ENCODE data around the gene LMBRD1.
A peak's percentile ranks its signal among the peaks of the same experiment; 100 is the strongest.

- TF ChIP-seq, protein P1, sequence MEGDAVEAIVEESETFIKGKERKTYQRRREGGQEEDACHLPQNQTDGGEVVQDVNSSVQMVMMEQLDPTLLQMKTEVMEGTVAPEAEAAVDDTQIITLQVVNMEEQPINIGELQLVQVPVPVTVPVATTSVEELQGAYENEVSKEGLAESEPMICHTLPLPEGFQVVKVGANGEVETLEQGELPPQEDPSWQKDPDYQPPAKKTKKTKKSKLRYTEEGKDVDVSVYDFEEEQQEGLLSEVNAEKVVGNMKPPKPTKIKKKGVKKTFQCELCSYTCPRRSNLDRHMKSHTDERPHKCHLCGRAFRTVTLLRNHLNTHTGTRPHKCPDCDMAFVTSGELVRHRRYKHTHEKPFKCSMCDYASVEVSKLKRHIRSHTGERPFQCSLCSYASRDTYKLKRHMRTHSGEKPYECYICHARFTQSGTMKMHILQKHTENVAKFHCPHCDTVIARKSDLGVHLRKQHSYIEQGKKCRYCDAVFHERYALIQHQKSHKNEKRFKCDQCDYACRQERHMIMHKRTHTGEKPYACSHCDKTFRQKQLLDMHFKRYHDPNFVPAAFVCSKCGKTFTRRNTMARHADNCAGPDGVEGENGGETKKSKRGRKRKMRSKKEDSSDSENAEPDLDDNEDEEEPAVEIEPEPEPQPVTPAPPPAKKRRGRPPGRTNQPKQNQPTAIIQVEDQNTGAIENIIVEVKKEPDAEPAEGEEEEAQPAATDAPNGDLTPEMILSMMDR (conservative IDR thresholded peaks at IDR 0.05; ENCODE audit: low read length): peak; percentile 91
- TF ChIP-seq EZH2phosphoT487 (IDR thresholded peaks at IDR 0.05; ENCODE audit: borderline replicate concordance, low read depth, low read length): no peak
These were observed at the start of gene LMBRD1 for GRCh38 chr6:69796642-69797390.

All from OCI-LY7 (cell line).